LNCaP clone FGC (cell line): Measurements from ENCODE around the gene GCGR.

Experiments
- DNase-seq: peaks from one replicate; pipeline ENCODE4 v3.0.0-alpha.2; 2011; ENCODE audit warnings: low read depth
- H3K4me3 ChIP-seq: 2 replicates; pipeline ENCODE4 v1.5.1; 2011; ENCODE audit warnings: mild to moderate bottlenecking, low read depth, low read length, control low read depth
- CTCF ChIP-seq: IDR thresholded peaks from 2 replicates; pipeline ENCODE4 v1.5.1; 2012; ENCODE audit warnings: mild to moderate bottlenecking; ENCODE audit not compliant: control insufficient read depth, insufficient read depth; ENCODE audit errors: extremely low read depth

GCGR gene

GRCh38 chr17:81840826-81841778 is 37.2 kb downstream of the GCGR start:
- DNase-seq, result no peak
- no peak overlapping the region for H3K4me3 ChIP-seq
- TF ChIP-seq CTCF, result no peak

GRCh38 chr17:81841866-81842265 is 37.9 kb downstream of the GCGR start:
- no peak for DNase-seq
- no peak for TF ChIP-seq CTCF
- H3K4me3 ChIP-seq, result no peak overlapping the region

GRCh38 chr17:81842378-81842724 is 38.4 kb downstream of the GCGR start:
- no peak for DNase-seq
- TF ChIP-seq CTCF, result no peak

GRCh38 chr17:81842725-81843504 is 39.0 kb downstream of the GCGR start:
- DNase-seq, result no peak
- TF ChIP-seq CTCF, result no peak
- H3K4me3 ChIP-seq, result no peak overlapping the region

More at GRCh38 chr17:81842378-81842724, 38.4 kb downstream of the GCGR start:
- no peak overlapping the region for H3K4me3 ChIP-seq

- DNase-seq, result no peak
- no peak for TF ChIP-seq CTCF
- H3K4me3 ChIP-seq, result no peak overlapping the region
These were observed 39.9 kb downstream of the GCGR start for GRCh38 chr17:81843713-81844326.

- H3K4me3 ChIP-seq, result no peak overlapping the region
- DNase-seq, result no peak
- no peak for TF ChIP-seq CTCF
These were observed 40.4 kb downstream of the GCGR start for GRCh38 chr17:81844327-81844851.
